Activated CD8-positive, alpha-beta T cell treated with anti-CD3 and anti-CD28 coated beads for 36 hours (primary cell): ENCODE data around the gene AFM. TPM values are rescaled to one million over a fixed set of nuclear protein-coding genes. Genes with fewer than 3 reads are reported as not detected.

Source experiments
- ATAC-seq: fragments of 200-7000 bp; cut with Tn5 transposase; one replicate; pipeline ENCODE4 v1.10.0; 2021; ENCODE audit warnings: mild to moderate bottlenecking, moderate library complexity
- CTCF ChIA-PET: fragments of 350-600 bp; sonication (Branson Sonifier 250); formaldehyde crosslinking; loops from one replicate; lab custom pipeline; 2021; ENCODE audit warnings: antibody characterized with exemption; lab: Charles Lee
- POLR2A ChIA-PET: fragments of 350-600 bp; sonication (Branson Sonifier 250); formaldehyde crosslinking; loops from one replicate; lab custom pipeline; 2021; ENCODE audit warnings: antibody characterized with exemption; lab: Charles Lee
- DNase-seq: peaks from one replicate; pipeline ENCODE4 v3.0.0-alpha.2; 2020
- H3K27ac Mint-ChIP-seq: one replicate; pipeline ENCODE4 v1.8.0; 2021; ENCODE audit warnings: mild to moderate bottlenecking, mixed read lengths
- H3K27me3 Mint-ChIP-seq: one replicate; pipeline ENCODE4 v1.8.0; 2021; ENCODE audit warnings: mixed read lengths
- H3K36me3 Mint-ChIP-seq: one replicate; pipeline ENCODE4 v1.8.0; 2021; ENCODE audit warnings: low read depth, mixed read lengths
- H3K4me1 Mint-ChIP-seq: one replicate; pipeline ENCODE4 v1.8.0; 2021; ENCODE audit warnings: low read depth, mixed read lengths
- H3K4me3 Mint-ChIP-seq: one replicate; pipeline ENCODE4 v1.8.0; 2021; ENCODE audit warnings: mild to moderate bottlenecking, moderate library complexity, mixed read lengths
- H3K9me3 Mint-ChIP-seq: one replicate; pipeline ENCODE4 v1.8.0; 2021; ENCODE audit warnings: mixed read lengths
- intact Hi-C: fragments of 100-400 bp; cut with micrococcal nuclease; formaldehyde crosslinking; loops from one replicate; pipeline ENCODE4 v1.10.0; 2022
- total RNA-seq, 2 experiments: library from RNA; stranded (reverse); gene quantifications; one replicate each; pipeline ENCODE4 v1.2.3, GENCODE V29; 2021
- TF ChIP-seq, protein P1 (sequence below): fragments of 200-600 bp; IDR thresholded peaks from one replicate; pipeline ENCODE4 v1.8.0; 2022; ENCODE audit warnings: antibody characterized with exemption, mild to moderate bottlenecking

The AFM gene
- total RNA-seq, 2 experiments from 2014 or later: not detected

DNA sequence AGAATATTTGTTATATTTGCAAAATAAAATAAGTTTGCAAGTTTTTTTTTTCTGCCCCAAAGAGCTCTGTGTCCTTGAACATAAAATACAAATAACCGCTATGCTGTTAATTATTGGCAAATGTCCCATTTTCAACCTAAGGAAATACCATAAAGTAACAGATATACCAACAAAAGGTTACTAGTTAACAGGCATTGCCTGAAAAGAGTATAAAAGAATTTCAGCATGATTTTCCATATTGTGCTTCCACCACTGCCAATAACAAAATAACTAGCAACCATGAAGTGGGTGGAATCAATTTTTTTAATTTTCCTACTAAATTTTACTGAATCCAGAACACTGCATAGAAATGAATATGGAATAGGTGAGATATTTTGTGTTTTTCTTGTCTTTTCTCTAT lies 45.6 kb upstream of the AFM start, which contains the start of gene AFP:
AFP (plus strand) TSS at position 238 of the 400 bp plus-strand sequence; CDS start at position 280, 42 bp downstream.
- intact Hi-C loops: no loop called here
- no peak within 1 kb of the TSS for H3K4me3 Mint-ChIP-seq
- H3K4me1 Mint-ChIP-seq: no peaks in the 10 kb centered on the region
- TF ChIP-seq, protein P1, sequence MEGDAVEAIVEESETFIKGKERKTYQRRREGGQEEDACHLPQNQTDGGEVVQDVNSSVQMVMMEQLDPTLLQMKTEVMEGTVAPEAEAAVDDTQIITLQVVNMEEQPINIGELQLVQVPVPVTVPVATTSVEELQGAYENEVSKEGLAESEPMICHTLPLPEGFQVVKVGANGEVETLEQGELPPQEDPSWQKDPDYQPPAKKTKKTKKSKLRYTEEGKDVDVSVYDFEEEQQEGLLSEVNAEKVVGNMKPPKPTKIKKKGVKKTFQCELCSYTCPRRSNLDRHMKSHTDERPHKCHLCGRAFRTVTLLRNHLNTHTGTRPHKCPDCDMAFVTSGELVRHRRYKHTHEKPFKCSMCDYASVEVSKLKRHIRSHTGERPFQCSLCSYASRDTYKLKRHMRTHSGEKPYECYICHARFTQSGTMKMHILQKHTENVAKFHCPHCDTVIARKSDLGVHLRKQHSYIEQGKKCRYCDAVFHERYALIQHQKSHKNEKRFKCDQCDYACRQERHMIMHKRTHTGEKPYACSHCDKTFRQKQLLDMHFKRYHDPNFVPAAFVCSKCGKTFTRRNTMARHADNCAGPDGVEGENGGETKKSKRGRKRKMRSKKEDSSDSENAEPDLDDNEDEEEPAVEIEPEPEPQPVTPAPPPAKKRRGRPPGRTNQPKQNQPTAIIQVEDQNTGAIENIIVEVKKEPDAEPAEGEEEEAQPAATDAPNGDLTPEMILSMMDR: no peak
- no peaks in the 10 kb centered on the region for H3K9me3 Mint-ChIP-seq
- no peaks in the 10 kb centered on the region for H3K36me3 Mint-ChIP-seq
- no peak within 1 kb of the TSS for H3K27ac Mint-ChIP-seq
- DNase-seq (no peak), ATAC-seq (no peak)
- ChIA-PET CTCF (interaction anchor here (6.4 kb wide), 1 partner anchor 9 kb away, joined by 39 read pairs; no protein-coding TSS in a partner anchor), POLR2A (no interaction called here)
- peaks cover 2% of the 10 kb centered on the region for H3K27me3 Mint-ChIP-seq

DNA sequence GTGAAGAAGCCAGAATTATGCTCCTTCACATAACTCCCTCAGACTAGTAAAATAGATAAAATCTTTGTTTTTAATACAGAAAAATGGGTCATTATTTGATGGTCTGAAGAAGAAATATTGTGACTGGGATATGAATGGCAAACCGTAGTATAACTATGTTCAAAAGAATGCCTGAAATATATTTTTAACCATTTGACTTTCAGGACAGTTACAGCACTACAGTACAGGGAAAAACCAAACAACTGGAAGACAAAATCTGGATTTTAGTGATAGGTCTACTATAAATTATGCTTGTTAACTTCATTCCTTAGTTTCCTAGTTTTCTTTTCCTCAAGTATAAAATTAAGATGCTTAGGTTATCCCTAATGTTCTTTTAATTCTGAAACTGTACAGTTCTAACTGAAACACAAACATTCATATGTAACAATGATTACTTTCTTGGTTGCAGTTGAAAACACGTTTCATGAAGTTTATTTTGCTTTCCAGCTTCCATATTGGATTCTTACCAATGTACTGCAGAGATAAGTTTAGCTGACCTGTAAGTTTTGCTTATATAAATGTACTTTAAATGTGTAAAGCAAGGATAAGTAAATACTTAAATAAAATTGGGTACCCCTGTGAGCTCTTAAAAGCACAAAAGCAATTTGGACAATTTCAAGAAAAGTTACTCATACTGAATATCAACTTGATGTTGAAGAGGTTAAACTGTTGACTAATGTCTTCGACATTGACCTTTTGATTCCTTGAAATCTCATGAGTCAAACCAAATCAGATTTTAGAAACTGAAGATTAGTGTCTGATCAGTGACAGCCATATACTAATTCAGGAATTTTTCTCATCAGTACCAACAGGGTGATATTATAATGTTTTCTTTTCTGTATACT lies 44.6 kb upstream of the AFM start:
- Mint-ChIP-seq H3K4me1 (no peaks in the 10 kb centered on the region), H3K9me3 (no peaks in the 10 kb centered on the region), H3K36me3 (no peaks in the 10 kb centered on the region), H3K27me3 (peaks cover 4% of the 10 kb centered on the region), H3K27ac (no peak overlapping the region), H3K4me3 (no peak overlapping the region)
- intact Hi-C loops: no loop called here
- CTCF ChIA-PET: interaction anchor here (2.4 kb wide), 1 partner anchor 9 kb away, joined by 13 read pairs; no protein-coding TSS in a partner anchor
- TF ChIP-seq, protein P1: no peak
- ATAC-seq (no peak), DNase-seq (no peak)
- POLR2A ChIA-PET: no interaction called here

DNA sequence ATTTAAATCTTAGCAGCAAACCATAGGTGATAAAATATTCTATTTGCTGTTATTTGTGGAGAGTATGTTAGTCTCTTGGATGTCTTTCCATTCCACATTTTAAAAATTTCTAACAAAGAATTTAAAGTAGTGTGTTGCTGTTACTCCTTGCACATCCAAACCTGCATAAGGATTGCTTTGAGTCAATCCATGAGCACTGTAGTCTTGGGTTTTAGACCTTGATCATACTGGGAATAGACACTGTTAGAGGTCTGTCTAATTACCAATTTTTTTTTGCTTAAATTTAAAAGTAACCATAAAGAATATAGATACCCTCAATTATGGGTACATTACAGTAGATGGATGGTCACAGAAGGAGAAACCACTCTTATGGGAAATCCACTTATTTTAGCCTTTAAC lies 44.0 kb upstream of the AFM start:
- TF ChIP-seq, protein P1: no peak
- peaks cover 4% of the 10 kb centered on the region for H3K27me3 Mint-ChIP-seq
- intact Hi-C loops: no loop called here
- no peaks in the 10 kb centered on the region for H3K9me3 Mint-ChIP-seq
- H3K27ac Mint-ChIP-seq: no peak overlapping the region
- ATAC-seq: no peak
- POLR2A ChIA-PET: no interaction called here
- H3K4me3 Mint-ChIP-seq: no peak overlapping the region
- H3K4me1 Mint-ChIP-seq: no peaks in the 10 kb centered on the region
- CTCF ChIA-PET: interaction anchor here (2.4 kb wide), 1 partner anchor 8 kb away, joined by 13 read pairs; no protein-coding TSS in a partner anchor
- DNase-seq: no peak
- H3K36me3 Mint-ChIP-seq: no peaks in the 10 kb centered on the region

DNA sequence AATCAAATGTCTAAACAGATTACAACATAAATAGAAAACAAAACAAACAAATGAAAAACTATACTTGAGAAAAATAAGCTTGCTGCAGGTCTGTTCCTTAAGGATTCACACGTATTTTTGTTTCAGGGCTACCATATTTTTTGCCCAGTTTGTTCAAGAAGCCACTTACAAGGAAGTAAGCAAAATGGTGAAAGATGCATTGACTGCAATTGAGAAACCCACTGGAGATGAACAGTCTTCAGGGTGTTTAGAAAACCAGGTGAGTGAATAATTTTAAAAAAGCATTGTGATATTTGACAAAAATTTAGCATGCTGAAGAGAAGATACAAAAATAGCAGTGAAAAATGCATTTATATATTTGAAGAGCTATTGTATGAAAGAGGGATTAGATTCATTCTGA lies 43.5 kb upstream of the AFM start:
- POLR2A ChIA-PET: no interaction called here
- Mint-ChIP-seq H3K27me3 (peaks cover 4% of the 10 kb centered on the region), H3K4me3 (no peak overlapping the region), H3K9me3 (no peaks in the 10 kb centered on the region), H3K36me3 (no peaks in the 10 kb centered on the region), H3K4me1 (no peaks in the 10 kb centered on the region), H3K27ac (no peak overlapping the region)
- TF ChIP-seq, protein P1: no peak
- DNase-seq (no peak), ATAC-seq (no peak)
- intact Hi-C loops: no loop called here
- CTCF ChIA-PET: interaction anchor here (1.6 to 2.4 kb wide), 2 partner anchors 8 to 97 kb away, joined by 4 to 13 read pairs; no protein-coding TSS in a partner anchor
